H1 (cell line): Measurements from ENCODE around the gene CORO2B. TPM values are rescaled to one million over a fixed set of nuclear protein-coding genes. Genes with fewer than 3 reads are reported as not detected.

Experiments
- CTCF ChIA-PET: fragments of 300-600 bp; sonication (Branson Sonifier 250); formaldehyde crosslinking; loops from one replicate; lab custom pipeline; 2021; ENCODE audit not compliant: partially characterized antibody; lab: Charles Lee
- POLR2A ChIA-PET: fragments of 300-600 bp; sonication (Branson Sonifier 250); formaldehyde crosslinking; loops from one replicate; lab custom pipeline; 2021; ENCODE audit warnings: inconsistent platforms; ENCODE audit not compliant: partially characterized antibody; lab: Charles Lee
- DNase-seq, 2 experiments: peaks; one replicate each; pipeline versions ENCODE4 v3.0.0 to v3.0.0-alpha.2; 2010 to 2022; ENCODE audit warnings: low spot score in 2 of 2, low read depth in 1 of 2, mixed read lengths in 1 of 2
- FAIRE-seq: peaks from 2 replicates; lab custom pipeline; 2011; peaks lifted over from hg19 to GRCh38; lab: Jason Lieb, UNC
- H2AFZ ChIP-seq: 2 replicates; pipeline ENCODE4 v1.8.1; 2012; ENCODE audit warnings: low read length, inconsistent platforms
- H2AK5ac ChIP-seq: 2 replicates; pipeline ENCODE4 v1.6.1; 2013; ENCODE audit warnings: low read depth, low read length
- H2BK120ac ChIP-seq: replicated peaks from 2 replicates; pipeline ENCODE3; 2013; ENCODE audit warnings: low read depth, low read length, inconsistent platforms
- H2BK12ac ChIP-seq: 2 replicates; pipeline ENCODE4 v1.6.1; 2013; ENCODE audit warnings: low read depth, low read length
- H2BK15ac ChIP-seq: 2 replicates; pipeline ENCODE4 v1.6.1; 2013; ENCODE audit warnings: low read length
- H2BK20ac ChIP-seq: 2 replicates; pipeline ENCODE4 v1.6.1; 2013; ENCODE audit warnings: low read length
- H2BK5ac ChIP-seq: 2 replicates; pipeline ENCODE4 v1.6.1; 2013; ENCODE audit warnings: low read depth, low read length
- H3K14ac ChIP-seq: 2 replicates; pipeline ENCODE4 v1.6.1; 2013; ENCODE audit warnings: inconsistent platforms; ENCODE audit not compliant: insufficient read length
- H3K18ac ChIP-seq: 2 replicates; pipeline ENCODE4 v1.6.1; 2013; ENCODE audit warnings: low read length; ENCODE audit errors: extremely low read depth
- H3K23ac ChIP-seq: 2 replicates; pipeline ENCODE4 v1.6.1; 2013; ENCODE audit warnings: inconsistent platforms; ENCODE audit not compliant: insufficient read length
- H3K23me2 ChIP-seq: 2 replicates; pipeline ENCODE4 v1.6.1; 2013; ENCODE audit warnings: low read depth, low read length
- H3K27ac ChIP-seq: 2 replicates; pipeline ENCODE4 v1.6.1; 2011; ENCODE audit warnings: low read depth, low read length, inconsistent platforms
- H3K27me3 ChIP-seq, 4 experiments: replicated peaks in 1 of 4; 1 replicate in 1 of 4; 2 replicates in 3 of 4; pipeline versions ENCODE4 v1.6.1 to v1.8.1; 2011 to 2013; ENCODE audit warnings: low read length in 3 of 4, mild to moderate bottlenecking in 3 of 4, inconsistent platforms in 2 of 4, mixed read lengths in 2 of 4, moderate library complexity in 1 of 4; ENCODE audit not compliant: control insufficient read depth in 3 of 4, insufficient read depth in 3 of 4; ENCODE audit errors: extremely low read depth in 1 of 4
- H3K36me3 ChIP-seq, 4 experiments: 2 replicates each; pipeline versions ENCODE4 v1.6.1 to v1.8.1; 2011 to 2013; ENCODE audit warnings: mild to moderate bottlenecking in 4 of 4, low read length in 3 of 4, moderate library complexity in 2 of 4, control low read depth in 1 of 4, inconsistent platforms in 1 of 4; ENCODE audit not compliant: insufficient read depth in 4 of 4, control insufficient read depth in 2 of 4
- H3K4ac ChIP-seq: replicated peaks from 2 replicates; pipeline ENCODE3; 2013; ENCODE audit warnings: low read length, low read depth, mixed read lengths, inconsistent platforms; ENCODE audit not compliant: insufficient read length
- H3K4me1 ChIP-seq, 4 experiments: replicated peaks in 1 of 4; 1 replicate in 1 of 4; 2 replicates in 3 of 4; pipeline versions ENCODE4 v1.6.1 to v1.8.1; 2011 to 2013; ENCODE audit warnings: low read length in 3 of 4, inconsistent platforms in 2 of 4, mixed read lengths in 1 of 4; ENCODE audit not compliant: insufficient read depth in 4 of 4, control insufficient read depth in 3 of 4
- H3K4me2 ChIP-seq, 2 experiments: 2 replicates each; pipeline versions ENCODE4 v1.6.1 to v1.8.1; 2011 to 2013; ENCODE audit warnings: low read depth in 2 of 2, low read length in 2 of 2, control low read depth in 1 of 2, inconsistent platforms in 1 of 2, mild to moderate bottlenecking in 1 of 2; ENCODE audit not compliant: insufficient read depth in 1 of 2
- H3K4me3 ChIP-seq, 4 experiments: fragments of 200-600, 300-600 bp in 1 of 4; sonication (generic), shearing (Covaris generic), sonication (Bioruptor Twin) in 1 of 4; 2 replicates each; pipeline versions ENCODE4 v1.5.1 to v1.8.1; 2011 to 2016; ENCODE audit warnings: low read length in 4 of 4, low read depth in 3 of 4, control low read depth in 2 of 4, inconsistent platforms in 2 of 4, mild to moderate bottlenecking in 2 of 4, mixed read lengths in 1 of 4, moderate library complexity in 1 of 4; ENCODE audit not compliant: insufficient read depth in 2 of 4; ENCODE audit errors: extremely low read depth in 1 of 4
- H3K56ac ChIP-seq: replicated peaks from 2 replicates; pipeline ENCODE3; 2013; ENCODE audit warnings: low read depth, mild to moderate bottlenecking, mixed read lengths, low read length, inconsistent platforms; ENCODE audit not compliant: insufficient read length
- H3K79me1 ChIP-seq: 2 replicates; pipeline ENCODE4 v1.6.1; 2013; ENCODE audit warnings: low read depth, low read length, control low read depth
- H3K79me2 ChIP-seq, 2 experiments: 2 replicates each; pipeline versions ENCODE4 v1.6.1 to v1.8.1; 2012 to 2013; ENCODE audit warnings: low read length in 2 of 2, mild to moderate bottlenecking in 2 of 2, inconsistent platforms in 1 of 2; ENCODE audit not compliant: insufficient read depth in 2 of 2, control insufficient read depth in 1 of 2
- H3K9ac ChIP-seq, 4 experiments: replicated peaks in 1 of 4; 1 replicate in 1 of 4; 2 replicates in 3 of 4; pipeline versions ENCODE4 v1.6.1 to v1.8.1; 2011 to 2013; ENCODE audit warnings: low read depth in 3 of 4, low read length in 3 of 4, control low read depth in 2 of 4, mild to moderate bottlenecking in 2 of 4, moderate library complexity in 2 of 4, inconsistent platforms in 1 of 4; ENCODE audit errors: extremely low read depth in 1 of 4
- H3K9me3 ChIP-seq, 2 experiments: 2 replicates each; pipeline versions ENCODE4 v1.6.1 to v1.8.1; 2012 to 2013; ENCODE audit warnings: mild to moderate bottlenecking in 2 of 2, moderate library complexity in 2 of 2, control low read depth in 1 of 2, inconsistent platforms in 1 of 2, low read depth in 1 of 2, low read length in 1 of 2, mixed read lengths in 1 of 2; ENCODE audit not compliant: insufficient read depth in 2 of 2
- H4K20me1 ChIP-seq, 2 experiments: replicated peaks in 1 of 2; 2 replicates each; pipeline versions ENCODE3 to v1.8.1; 2011 to 2013; ENCODE audit warnings: inconsistent platforms in 2 of 2, low read length in 2 of 2, mild to moderate bottlenecking in 1 of 2; ENCODE audit not compliant: insufficient read depth in 2 of 2, control insufficient read depth in 1 of 2
- H4K5ac ChIP-seq: 2 replicates; pipeline ENCODE4 v1.6.1; 2013; ENCODE audit warnings: low read length, low read depth, mixed read lengths, inconsistent platforms; ENCODE audit not compliant: insufficient read length
- H4K8ac ChIP-seq: 2 replicates; pipeline ENCODE4 v1.8.0; 2013; ENCODE audit warnings: mild to moderate bottlenecking, moderate library complexity, low read length, inconsistent platforms; ENCODE audit not compliant: insufficient read depth; ENCODE audit errors: extremely low read depth
- H4K91ac ChIP-seq: replicated peaks from 2 replicates; pipeline ENCODE3; 2013; ENCODE audit warnings: low read length, mixed read lengths, inconsistent platforms; ENCODE audit not compliant: insufficient read length
- CBX8 ChIP-seq: fragments of 300-800, 300-1000 bp; sonication (generic); IDR thresholded peaks from 2 replicates; pipeline ENCODE4 v1.7.1; 2016; ENCODE audit warnings: low read depth, low read length, borderline replicate concordance
- CHD1 ChIP-seq: IDR thresholded peaks from 2 replicates; pipeline ENCODE4 v1.6.1; 2012; ENCODE audit warnings: low read depth, low read length, improper control_type of control experiment
- E2F6 ChIP-seq: IDR thresholded peaks from 2 replicates; pipeline ENCODE4 v1.6.1; 2012; ENCODE audit warnings: inconsistent platforms
- EP300 ChIP-seq, 2 experiments: IDR thresholded peaks; 1 replicate in 1 of 2; 2 replicates in 1 of 2; pipeline ENCODE4 v1.6.1; 2011 to 2012; ENCODE audit warnings: low read depth in 2 of 2, low read length in 2 of 2, mild to moderate bottlenecking in 2 of 2, borderline replicate concordance in 1 of 2, inconsistent platforms in 1 of 2, moderate library complexity in 1 of 2
- GABPA ChIP-seq: IDR thresholded peaks from 2 replicates; pipeline ENCODE4 v1.6.1; 2011; ENCODE audit warnings: mild to moderate bottlenecking, low read length, moderate library complexity, borderline replicate concordance; ENCODE audit not compliant: insufficient read depth
- HDAC6 ChIP-seq: IDR thresholded peaks from one replicate; pipeline ENCODE4 v1.7.1; 2012; ENCODE audit warnings: low read depth, mild to moderate bottlenecking, inconsistent platforms, low read length, moderate library complexity
- KDM5A ChIP-seq: fragments of 200-600 bp; IDR thresholded peaks from 2 replicates; pipeline ENCODE4 v1.7.1; 2012; ENCODE audit warnings: mild to moderate bottlenecking, low read length, inconsistent platforms, mixed read lengths
- RAD21 ChIP-seq, 2 experiments: IDR thresholded peaks in 1 of 2; conservative IDR thresholded peaks in 1 of 2; 2 replicates each; pipeline ENCODE4 v1.6.1; 2011; ENCODE audit warnings: low read depth in 2 of 2, low read length in 2 of 2, improper control_type of control experiment in 1 of 2, inconsistent platforms in 1 of 2, mild to moderate bottlenecking in 1 of 2, moderate library complexity in 1 of 2
- RFX5 ChIP-seq: IDR thresholded peaks from 2 replicates; pipeline ENCODE4 v1.6.1; 2011; ENCODE audit warnings: low read depth, low read length, improper control_type of control experiment, borderline replicate concordance
- SRF ChIP-seq: IDR thresholded peaks from 2 replicates; pipeline ENCODE4 v1.6.1; 2011; ENCODE audit warnings: mild to moderate bottlenecking, low read depth, low read length, moderate library complexity
- SUZ12 ChIP-seq: fragments of 200-600 bp; sonication (generic); IDR thresholded peaks from 2 replicates; pipeline ENCODE4 v1.6.1; 2012; ENCODE audit warnings: mild to moderate bottlenecking, inconsistent platforms, low read length, moderate library complexity, mixed read lengths
- TAF1 ChIP-seq: IDR thresholded peaks from 2 replicates; pipeline ENCODE4 v1.6.1; 2011; ENCODE audit warnings: mild to moderate bottlenecking, low read depth, low read length
- TAF7 ChIP-seq: optimal IDR thresholded peaks from 2 replicates; pipeline ENCODE3; 2011; ENCODE audit warnings: low read depth, mild to moderate bottlenecking, inconsistent platforms, low read length, moderate library complexity, borderline replicate concordance
- whole genome bisulfite sequencing, 2 experiments: shearing (Covaris generic) in 1 of 2; methylation state at CpG; one replicate each; pipeline versions ENCODE4 v1.1.6 to v1.1.7; 2013 to 2015; ENCODE audit warnings: low lambda C conversion rate in 2 of 2, mixed read lengths in 2 of 2, inconsistent platforms in 1 of 2, low coverage in 1 of 2, missing lambda C conversion rate in 1 of 2; ENCODE audit not compliant: insufficient replicate concordance in 2 of 2, insufficient coverage in 1 of 2, insufficient read length in 1 of 2; ENCODE audit errors: extremely low coverage in 1 of 2, missing lambda C conversion rate in 1 of 2; 5-methylcytosine and 5-hydroxymethylcytosine counted together
- polyA plus RNA-seq, 7 experiments: library from polyadenylated mRNA; depleted of rRNA in 3 of 7; stranded (reverse) in 5 of 7; unstranded in 2 of 7; fragments of >200 nt in 5 of 7; fragments of 200-250 nt in 2 of 7; gene quantifications; 1 replicate in 5 of 7; 2 replicates in 1 of 7; 4 replicates in 1 of 7; pipeline versions ENCODE4 v1.2.1 to v1.2.3, GENCODE V29; 2011 to 2013; ENCODE audit warnings: missing spikeins in 2 of 7, mixed read lengths in 2 of 7
- total RNA-seq: library from RNA; stranded (reverse); fragmentation: NEBNext Ultra II Directional; extraction: Animal tissue kit (Norgen Biotek cat#: 25700); gene quantifications from 2 replicates; pipeline ENCODE4 v1.2.1, GENCODE V29; 2021

CORO2B gene
- total and polyA plus RNA-seq, 2 of the 8 experiments (the other 6 are each of a cell fraction or from before 2014, with no cell fraction given) = 3.4 to 6.7 TPM

GRCh38 chr15:68678746-68679145, 100.0 kb downstream of the CORO2B start:
- Histone ChIP-seq H4K8ac (no peak overlapping the region), H3K27ac (no peak overlapping the region), H4K91ac (no peak overlapping the region), H2BK12ac (no peak overlapping the region), H2BK20ac (no peak overlapping the region), H3K27me3 (peaks cover 0 to 2% (median 0%) of the 10 kb centered on the region in 4 experiments; a peak in 2 of 7 replicates), H3K4ac (no peak overlapping the region), H3K4me2 (no peak overlapping the region), H4K5ac (no peak overlapping the region), H2AFZ (no peak overlapping the region), H3K4me1 (no peaks in the 10 kb centered on the region; a peak in 2 of 7 replicates), H3K79me2 (no peaks in the 10 kb centered on the region), H3K9ac (no peak overlapping the region), H3K79me1 (no peaks in the 10 kb centered on the region), H2BK5ac (no peak overlapping the region), H2BK15ac (no peak overlapping the region), H2AK5ac (no peak overlapping the region), H3K23ac (no peak overlapping the region), H3K4me3 (no peak overlapping the region), H3K18ac (no peak overlapping the region), H3K56ac (no peak overlapping the region), H4K20me1 (no peaks in the 10 kb centered on the region), H3K9me3 (no peaks in the 10 kb centered on the region), H3K23me2 (no peaks in the 10 kb centered on the region), H3K36me3 (no peaks in the 10 kb centered on the region), H3K14ac (no peak overlapping the region), H2BK120ac (no peak overlapping the region)
- WGBS, 2 experiments = 94% methylated on average over 5 of the region's 5 CpGs; no CpG with 5 or more reads in 1 of the 2 experiments
- DNase-seq (no peak), FAIRE-seq (no peak)
- POLR2A ChIA-PET = no interaction called here
- CTCF ChIA-PET = interaction anchor here (0.6 to 35.0 kb wide), 10 partner anchors 13 to 246 kb away, joined by 3 to 721 read pairs (median 4); no protein-coding TSS in a partner anchor
- TF ChIP-seq E2F6 (no peak), EP300 (IDR thresholded peaks at IDR 0.05; ENCODE audit: borderline replicate concordance in 1 of 2, low read depth in 2 of 2, low read length in 2 of 2) (no peak), CBX8 (no peak), CHD1 (no peak), HDAC6 (no peak), RAD21 (IDR thresholded peaks at IDR 0.05 in 1 of 2, conservative IDR thresholded peaks at IDR 0.05 in 1 of 2; ENCODE audit: low read depth in 2 of 2, low read length in 2 of 2) (no peak), GABPA (no peak), RFX5 (no peak), TAF1 (no peak), SUZ12 (no peak), TAF7 (no peak), SRF (no peak), KDM5A (no peak)
